Measurements from ENCODE around the gene FCHO1.

Gene FCHO1

DNA sequence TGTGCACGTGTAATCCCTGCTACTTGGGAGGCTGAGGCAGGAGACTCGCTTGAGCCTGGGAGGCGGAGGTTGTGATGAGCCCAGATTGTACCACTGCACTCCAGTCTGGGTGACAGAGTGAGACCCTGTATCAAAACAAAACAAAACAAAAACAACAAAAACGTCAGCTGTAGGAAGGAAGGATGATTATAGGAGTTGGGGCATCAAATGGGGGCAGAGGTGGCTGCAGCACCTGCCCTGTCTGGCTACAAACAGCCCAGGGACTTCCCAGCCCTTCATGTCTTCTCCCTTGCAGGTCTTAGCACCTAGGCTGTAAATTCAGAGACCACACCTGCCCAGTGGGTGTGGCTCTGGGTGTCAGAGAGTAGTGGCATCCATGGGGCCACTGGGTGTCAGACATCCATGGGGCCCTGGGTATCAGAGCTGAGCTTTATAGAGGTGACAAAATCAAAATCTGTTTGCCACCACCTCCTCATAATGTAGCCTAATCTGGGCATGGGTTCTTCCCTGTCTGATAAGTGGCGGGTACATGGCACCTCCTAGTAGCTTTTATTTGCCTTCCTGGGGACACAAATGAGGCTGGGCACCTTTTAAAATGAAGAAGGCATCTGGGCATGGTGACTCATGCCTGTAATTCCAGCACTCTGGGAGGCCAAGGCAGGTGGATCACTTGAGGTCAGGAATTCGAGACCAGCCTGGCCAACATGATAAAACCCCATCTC, 38.9 kb downstream of the FCHO1 start:
- no peak for DNase-seq (ENCODE audit: low read depth)
- TF ChIP-seq, protein P1, sequence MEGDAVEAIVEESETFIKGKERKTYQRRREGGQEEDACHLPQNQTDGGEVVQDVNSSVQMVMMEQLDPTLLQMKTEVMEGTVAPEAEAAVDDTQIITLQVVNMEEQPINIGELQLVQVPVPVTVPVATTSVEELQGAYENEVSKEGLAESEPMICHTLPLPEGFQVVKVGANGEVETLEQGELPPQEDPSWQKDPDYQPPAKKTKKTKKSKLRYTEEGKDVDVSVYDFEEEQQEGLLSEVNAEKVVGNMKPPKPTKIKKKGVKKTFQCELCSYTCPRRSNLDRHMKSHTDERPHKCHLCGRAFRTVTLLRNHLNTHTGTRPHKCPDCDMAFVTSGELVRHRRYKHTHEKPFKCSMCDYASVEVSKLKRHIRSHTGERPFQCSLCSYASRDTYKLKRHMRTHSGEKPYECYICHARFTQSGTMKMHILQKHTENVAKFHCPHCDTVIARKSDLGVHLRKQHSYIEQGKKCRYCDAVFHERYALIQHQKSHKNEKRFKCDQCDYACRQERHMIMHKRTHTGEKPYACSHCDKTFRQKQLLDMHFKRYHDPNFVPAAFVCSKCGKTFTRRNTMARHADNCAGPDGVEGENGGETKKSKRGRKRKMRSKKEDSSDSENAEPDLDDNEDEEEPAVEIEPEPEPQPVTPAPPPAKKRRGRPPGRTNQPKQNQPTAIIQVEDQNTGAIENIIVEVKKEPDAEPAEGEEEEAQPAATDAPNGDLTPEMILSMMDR (IDR thresholded peaks at IDR 0.05; ENCODE audit: control insufficient read depth, insufficient read depth, low read depth, low read length, missing control alignments) = no peak
- no peak overlapping the region for H3K4me3 ChIP-seq (ENCODE audit: control insufficient read depth, low read depth, low read length)

DNA sequence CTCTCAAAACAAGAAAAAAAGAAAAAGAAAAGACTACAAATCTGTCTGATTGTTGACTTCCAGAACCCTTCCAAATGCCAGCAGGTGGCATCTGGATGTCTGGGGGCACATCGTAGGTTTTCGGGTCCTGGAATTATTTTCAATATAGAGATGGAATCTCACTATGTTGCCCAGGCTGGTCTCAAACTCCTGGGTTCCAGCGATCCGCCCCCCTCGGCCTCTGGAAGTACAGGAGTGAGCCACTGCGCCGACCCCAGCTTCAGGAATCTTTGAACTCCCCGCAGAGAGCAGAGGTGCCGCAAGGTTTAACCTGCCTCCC, 43.1 kb downstream of the FCHO1 start:
- TF ChIP-seq, protein P1 (IDR thresholded peaks at IDR 0.05; ENCODE audit: control insufficient read depth, insufficient read depth, low read depth, low read length, missing control alignments) = no peak
- DNase-seq (ENCODE audit: low read depth) = no peak
- no peak overlapping the region for H3K4me3 ChIP-seq (ENCODE audit: control insufficient read depth, low read depth, low read length)

DNA sequence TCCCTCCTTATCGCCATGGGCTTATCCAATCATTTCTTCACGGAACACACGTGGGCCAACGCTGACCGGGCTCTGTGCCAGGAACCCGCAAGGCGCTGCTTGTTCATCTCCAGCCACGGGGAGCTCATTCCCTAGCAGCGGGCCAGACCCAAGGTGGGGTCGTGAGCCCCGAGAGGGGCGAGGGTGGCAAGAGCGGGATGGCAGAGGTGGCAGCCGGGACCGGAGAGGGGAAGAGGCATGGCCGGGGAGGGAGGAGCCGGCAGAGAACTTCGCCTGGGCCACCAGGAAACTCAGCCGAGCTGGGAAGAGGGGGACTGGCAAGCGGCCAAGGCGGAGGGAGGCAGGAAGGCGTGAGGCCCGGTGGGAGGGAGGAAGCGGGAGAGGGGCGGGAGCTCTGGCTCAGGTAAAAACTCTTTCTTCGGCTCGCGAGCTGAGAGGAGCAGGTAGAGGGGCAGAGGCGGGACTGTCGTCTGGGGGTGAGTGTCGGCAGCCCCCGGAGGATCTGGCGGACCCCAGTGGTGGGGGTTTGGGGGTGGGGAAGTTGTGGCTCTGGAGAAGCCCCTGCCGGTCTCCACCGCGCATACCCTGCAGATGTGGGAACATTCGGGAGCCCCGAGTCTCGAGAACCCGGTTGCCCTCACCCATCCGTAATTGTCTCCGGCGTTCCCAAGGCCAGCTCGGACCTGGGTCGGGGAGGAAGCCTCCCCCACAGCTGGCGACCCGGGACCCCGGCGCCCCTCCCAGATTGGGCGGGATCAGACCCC, 43.6 kb downstream of the FCHO1 start, which contains the start of gene B3GNT3:
B3GNT3 (plus strand) TSS at position 408 of the 764 bp plus-strand sequence. CDS start 12,670 bp downstream, outside the sequence.
- no peak within 1 kb of the TSS for H3K4me3 ChIP-seq (ENCODE audit: control insufficient read depth, low read depth, low read length)
- DNase-seq (ENCODE audit: low read depth) = no peak
- TF ChIP-seq, protein P1 (IDR thresholded peaks at IDR 0.05; ENCODE audit: control insufficient read depth, insufficient read depth, low read depth, low read length, missing control alignments) = no peak

DNA sequence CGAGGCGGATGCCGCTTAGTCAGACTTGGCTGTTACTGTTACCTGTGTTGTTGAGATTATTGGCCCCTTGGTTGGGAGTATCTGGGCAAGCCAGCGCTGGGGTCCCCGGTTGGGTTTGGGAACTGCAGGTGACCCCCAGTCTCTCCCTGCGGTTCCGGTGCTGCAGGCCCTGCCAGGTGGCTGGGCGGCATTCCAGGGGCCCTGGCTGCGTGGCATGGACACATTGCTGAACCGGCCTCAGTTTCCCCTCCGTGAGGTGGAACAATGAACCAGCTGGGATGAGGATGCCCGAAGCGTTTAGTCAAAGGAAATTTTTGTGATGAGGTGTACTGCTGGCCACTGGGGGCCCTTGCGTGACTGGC, 44.2 kb downstream of the FCHO1 start:
- TF ChIP-seq, protein P1 (IDR thresholded peaks at IDR 0.05; ENCODE audit: control insufficient read depth, insufficient read depth, low read depth, low read length, missing control alignments) = no peak
- H3K4me3 ChIP-seq (ENCODE audit: control insufficient read depth, low read depth, low read length) = no peak overlapping the region
- DNase-seq (ENCODE audit: low read depth) = no peak

DNA sequence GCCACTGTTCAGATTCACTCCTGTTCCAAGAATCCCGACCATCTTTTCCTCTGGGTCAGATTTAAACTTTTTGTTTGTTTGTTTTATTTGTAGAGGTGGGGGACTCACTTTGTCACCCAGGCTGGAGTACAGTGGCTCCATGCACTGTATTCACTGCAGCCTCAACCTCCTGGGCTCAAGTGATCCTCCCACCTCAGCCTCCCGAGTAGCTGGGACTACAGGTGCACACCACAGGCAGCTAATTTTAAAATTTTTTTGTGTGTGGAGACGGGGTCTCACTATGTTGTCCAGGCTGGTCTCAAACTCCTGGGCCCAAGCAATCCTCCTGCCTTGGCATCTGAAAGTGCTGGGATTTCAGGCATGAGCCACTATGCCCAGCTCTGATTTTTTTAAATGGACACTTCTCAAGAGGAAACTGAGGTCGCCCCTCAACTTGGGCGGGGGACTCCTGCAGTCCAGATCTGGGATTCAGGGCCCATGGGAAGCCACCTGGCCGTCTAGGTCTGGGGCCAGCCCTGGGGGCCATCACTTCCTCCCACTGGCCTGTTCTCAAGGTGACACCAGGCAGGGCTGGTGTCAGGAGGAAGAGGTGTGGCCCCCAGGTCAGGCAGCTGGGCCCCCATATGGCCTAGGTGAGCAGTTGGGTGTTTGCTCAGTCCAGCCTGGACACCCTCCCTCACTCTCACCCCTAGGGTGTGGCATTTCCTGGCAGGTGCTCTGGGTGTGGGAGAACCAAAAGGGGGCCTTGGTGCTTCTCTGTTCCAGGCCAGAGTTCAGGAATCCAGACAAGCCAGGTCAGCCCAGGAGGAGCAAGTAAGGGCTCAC, 44.9 kb downstream of the FCHO1 start:
- no peak overlapping the region for H3K4me3 ChIP-seq (ENCODE audit: control insufficient read depth, low read depth, low read length)
- TF ChIP-seq, protein P1 (IDR thresholded peaks at IDR 0.05; ENCODE audit: control insufficient read depth, insufficient read depth, low read depth, low read length, missing control alignments) = no peak
- DNase-seq (ENCODE audit: low read depth) = no peak

DNA sequence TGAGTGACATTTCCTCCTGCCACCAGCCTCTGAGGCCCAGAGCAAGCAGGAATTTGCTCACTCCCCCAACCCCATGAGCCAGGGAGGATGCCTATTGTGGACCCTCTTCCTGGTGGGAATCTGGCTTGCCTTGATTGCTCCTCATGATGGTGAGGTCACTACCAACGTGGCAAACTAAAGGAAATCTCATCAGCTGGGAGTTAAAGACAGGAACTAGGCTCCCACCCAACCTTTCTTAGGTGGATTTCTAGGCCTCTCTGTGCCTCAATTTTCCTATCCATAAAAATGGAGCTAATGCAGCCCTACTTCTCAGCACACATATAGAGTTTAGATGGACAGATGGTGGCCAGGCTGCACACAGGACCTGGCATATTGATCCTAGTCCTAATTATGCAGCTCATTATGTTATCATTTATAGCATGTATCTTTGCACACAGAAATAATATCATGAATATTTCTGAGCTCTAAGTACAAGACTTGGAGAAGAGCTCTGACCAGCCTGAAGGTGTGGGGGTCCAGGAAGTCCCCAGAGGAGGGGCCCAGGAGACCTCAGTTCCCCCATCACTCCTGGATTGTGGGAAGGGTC, 45.7 kb downstream of the FCHO1 start:
- DNase-seq (ENCODE audit: low read depth) = no peak
- TF ChIP-seq, protein P1 (IDR thresholded peaks at IDR 0.05; ENCODE audit: control insufficient read depth, insufficient read depth, low read depth, low read length, missing control alignments) = no peak
- no peak overlapping the region for H3K4me3 ChIP-seq (ENCODE audit: control insufficient read depth, low read depth, low read length)

All from AG09309 (cell line).